Lower lobe of right lung (tissue), 2 donors: ENCODE measurements around the gene GPR137. TPM values are rescaled to one million over a fixed set of nuclear protein-coding genes. Genes with fewer than 3 reads are reported as not detected.

Experiments used
- ATAC-seq, 2 donors: fragments of 200-7000 bp; cut with Tn5 transposase; one replicate each; pipeline ENCODE4 v1.9.1; 2020 to 2022; ENCODE audit warnings: mild to moderate bottlenecking in 2 of 2, moderate library complexity in 2 of 2
- DNase-seq: peaks from one replicate; pipeline ENCODE4 v3.0.0-alpha.2; 2020
- H3K27ac ChIP-seq: fragments of 200-600 bp; one replicate; pipeline ENCODE4 v1.8.0; 2022
- H3K27me3 ChIP-seq: fragments of 200-600 bp; one replicate; pipeline ENCODE4 v1.8.0; 2022; ENCODE audit warnings: low read depth
- H3K36me3 ChIP-seq: fragments of 200-600 bp; one replicate; pipeline ENCODE4 v1.8.0; 2022; ENCODE audit warnings: mild to moderate bottlenecking
- H3K4me1 ChIP-seq: fragments of 200-600 bp; one replicate; pipeline ENCODE4 v1.8.0; 2022
- H3K4me3 ChIP-seq: fragments of 200-600 bp; one replicate; pipeline ENCODE4 v1.8.0; 2022; ENCODE audit warnings: mild to moderate bottlenecking
- H3K9me3 ChIP-seq: fragments of 200-600 bp; one replicate; pipeline ENCODE4 v1.8.0; 2022
- intact Hi-C: fragments of 100-400 bp; cut with DNase I; formaldehyde crosslinking; loops from one replicate; pipeline ENCODE4 v1.11.0; 2022
- total RNA-seq: library from RNA; stranded (reverse); fragmentation: NEBNext Ultra II Directional; extraction: Animal tissue kit (Norgen Biotek cat#: 25700); gene quantifications from one replicate; pipeline ENCODE4 v1.2.1, GENCODE V29; 2021
- TF ChIP-seq, protein P1 (sequence below): fragments of 200-600 bp; IDR thresholded peaks from one replicate; pipeline ENCODE4 v1.8.0; 2022; ENCODE audit warnings: antibody characterized with exemption, mild to moderate bottlenecking
- donor health status: DM: no; HTN: yes; CAD: no; lungs with severe emphysema.

Gene GPR137
- total RNA-seq, 1 donor from 2014 or later = 37.7 TPM

DNA sequence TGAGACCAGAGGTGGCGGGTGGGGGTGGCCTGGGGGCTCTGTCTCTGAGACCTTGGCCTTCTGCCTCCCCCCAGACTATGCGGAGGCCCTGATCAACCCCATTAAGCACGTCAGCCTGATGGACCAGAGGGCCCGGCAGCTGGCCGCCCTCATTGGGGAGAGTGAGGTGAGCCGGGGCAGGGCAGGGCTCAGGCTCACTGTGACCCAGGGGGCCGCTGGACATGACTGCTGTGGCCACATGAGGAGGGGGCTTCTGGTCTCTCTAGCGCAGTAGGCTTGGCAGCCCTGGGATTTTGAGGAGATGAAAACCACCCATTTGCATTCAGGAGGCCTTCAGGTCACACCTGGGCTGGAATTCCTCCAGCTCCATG, 21.7 kb upstream of the GPR137 start:
- Histone ChIP-seq H3K4me1 (peaks cover 21% of the 10 kb centered on the region), H3K36me3 (peaks cover 79% of the 10 kb centered on the region), H3K4me3 (no peak overlapping the region), H3K27me3 (no peaks in the 10 kb centered on the region), H3K9me3 (no peaks in the 10 kb centered on the region), H3K27ac (no peak overlapping the region)
- DNase-seq (no peak), ATAC-seq (no peak)
- TF ChIP-seq, protein P1, sequence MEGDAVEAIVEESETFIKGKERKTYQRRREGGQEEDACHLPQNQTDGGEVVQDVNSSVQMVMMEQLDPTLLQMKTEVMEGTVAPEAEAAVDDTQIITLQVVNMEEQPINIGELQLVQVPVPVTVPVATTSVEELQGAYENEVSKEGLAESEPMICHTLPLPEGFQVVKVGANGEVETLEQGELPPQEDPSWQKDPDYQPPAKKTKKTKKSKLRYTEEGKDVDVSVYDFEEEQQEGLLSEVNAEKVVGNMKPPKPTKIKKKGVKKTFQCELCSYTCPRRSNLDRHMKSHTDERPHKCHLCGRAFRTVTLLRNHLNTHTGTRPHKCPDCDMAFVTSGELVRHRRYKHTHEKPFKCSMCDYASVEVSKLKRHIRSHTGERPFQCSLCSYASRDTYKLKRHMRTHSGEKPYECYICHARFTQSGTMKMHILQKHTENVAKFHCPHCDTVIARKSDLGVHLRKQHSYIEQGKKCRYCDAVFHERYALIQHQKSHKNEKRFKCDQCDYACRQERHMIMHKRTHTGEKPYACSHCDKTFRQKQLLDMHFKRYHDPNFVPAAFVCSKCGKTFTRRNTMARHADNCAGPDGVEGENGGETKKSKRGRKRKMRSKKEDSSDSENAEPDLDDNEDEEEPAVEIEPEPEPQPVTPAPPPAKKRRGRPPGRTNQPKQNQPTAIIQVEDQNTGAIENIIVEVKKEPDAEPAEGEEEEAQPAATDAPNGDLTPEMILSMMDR = no peak
- intact Hi-C loops = no loop called here

DNA sequence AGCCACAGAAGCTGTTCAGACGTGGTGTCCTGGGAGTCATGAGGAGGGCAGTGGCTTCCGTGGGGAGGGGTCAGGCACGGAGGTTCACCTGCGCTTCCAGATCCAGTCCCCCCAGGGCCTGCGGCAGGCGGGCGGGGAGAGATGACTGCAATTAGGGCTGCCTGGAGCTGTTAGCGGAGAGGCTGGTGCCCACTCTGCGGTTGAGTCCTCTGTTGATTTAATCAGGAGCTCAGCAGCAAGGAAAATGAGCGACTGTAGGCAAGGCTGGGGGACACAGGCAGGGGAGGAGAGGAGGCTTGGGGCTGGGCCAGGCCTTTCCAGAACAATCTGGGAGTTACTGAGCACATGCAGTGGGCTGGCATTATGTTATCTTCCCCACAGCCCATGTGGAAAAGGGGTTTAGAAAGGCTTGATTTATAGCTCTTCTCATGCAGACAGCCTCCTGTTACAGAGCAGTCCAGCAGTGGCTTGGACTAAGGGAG, 21.2 kb upstream of the GPR137 start:
- Histone ChIP-seq H3K27ac (no peak overlapping the region), H3K36me3 (peaks cover 74% of the 10 kb centered on the region), H3K4me3 (no peak overlapping the region), H3K9me3 (no peaks in the 10 kb centered on the region), H3K27me3 (no peaks in the 10 kb centered on the region), H3K4me1 (peaks cover 25% of the 10 kb centered on the region)
- intact Hi-C loops = no loop called here
- TF ChIP-seq, protein P1 = no peak
- DNase-seq (no peak), ATAC-seq (no peak)

DNA sequence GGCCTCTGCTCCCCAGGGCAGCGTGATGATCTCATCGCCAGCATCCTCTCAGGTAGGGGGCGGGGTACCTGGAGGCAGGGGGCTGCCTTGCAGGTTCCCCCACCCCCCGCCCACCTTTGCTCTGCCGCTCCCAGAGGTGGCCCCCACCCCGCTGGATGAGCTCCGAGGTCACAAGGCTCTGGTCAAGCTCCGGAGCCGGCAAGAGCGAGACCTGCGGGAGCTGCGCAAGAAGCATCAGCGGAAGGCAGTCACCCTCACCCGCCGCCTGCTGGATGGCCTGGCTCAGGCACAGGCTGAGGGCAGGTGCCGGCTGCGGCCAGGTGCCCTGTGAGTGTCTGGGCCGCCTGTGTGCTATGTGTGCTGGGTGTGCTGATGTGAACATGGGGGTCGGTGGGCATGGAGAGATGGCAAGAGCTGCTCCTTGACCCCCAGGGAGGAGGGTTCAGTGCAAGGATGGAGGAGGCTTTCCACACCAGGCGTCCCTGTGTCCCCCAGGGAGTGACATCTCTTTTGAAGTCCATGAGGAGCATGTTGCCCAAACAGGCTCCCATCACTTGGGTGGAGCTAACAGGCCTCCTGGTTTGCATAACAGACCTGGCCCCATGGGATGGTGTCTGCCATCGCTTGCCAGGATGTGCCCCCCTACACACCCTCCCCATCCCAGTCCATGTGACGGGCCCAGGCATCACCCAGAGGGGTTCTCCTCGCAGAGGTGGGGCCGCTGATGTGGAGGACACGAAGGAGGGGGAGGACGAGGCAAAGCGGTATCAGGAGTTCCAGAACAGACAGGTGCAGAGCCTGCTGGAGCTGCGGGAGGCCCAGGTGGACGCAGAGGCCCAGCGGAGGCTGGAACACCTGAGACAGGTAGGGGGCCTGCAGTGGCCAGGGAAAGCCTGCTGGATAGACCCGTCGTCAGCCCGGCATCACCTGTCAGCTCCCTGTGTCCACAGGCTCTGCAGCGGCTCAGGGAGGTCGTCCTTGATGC, 20.2 kb upstream of the GPR137 start:
- Histone ChIP-seq H3K27ac (no peak overlapping the region), H3K27me3 (no peaks in the 10 kb centered on the region), H3K36me3 (peaks cover 65% of the 10 kb centered on the region), H3K4me1 (peaks cover 25% of the 10 kb centered on the region), H3K9me3 (no peaks in the 10 kb centered on the region), H3K4me3 (no peak overlapping the region)
- TF ChIP-seq, protein P1 = no peak
- intact Hi-C loops = no loop called here
- no peak for ATAC-seq
- no peak for DNase-seq

DNA sequence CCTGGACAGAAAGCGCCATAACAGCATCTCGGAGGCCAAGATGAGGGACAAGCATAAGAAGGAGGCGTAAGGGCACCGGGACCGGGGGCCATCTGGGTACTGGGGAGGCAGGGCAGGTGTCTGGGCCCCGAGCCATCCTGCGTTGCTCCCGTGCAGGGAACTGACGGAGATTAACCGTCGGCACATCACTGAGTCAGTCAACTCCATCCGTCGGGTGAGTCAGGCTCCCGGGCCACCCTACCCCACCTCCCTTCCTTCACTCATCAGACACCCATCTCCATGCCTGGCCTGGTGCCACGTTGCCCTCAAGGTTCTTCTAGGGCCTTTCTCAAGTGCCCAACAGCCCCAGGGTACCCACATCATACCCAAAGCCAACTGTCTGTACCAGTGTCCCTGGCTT, 19.3 kb upstream of the GPR137 start:
- ATAC-seq (no peak), DNase-seq (no peak)
- Histone ChIP-seq H3K9me3 (no peaks in the 10 kb centered on the region), H3K27ac (no peak overlapping the region), H3K4me3 (no peak overlapping the region), H3K36me3 (peaks cover 60% of the 10 kb centered on the region), H3K4me1 (peaks cover 25% of the 10 kb centered on the region), H3K27me3 (no peaks in the 10 kb centered on the region)
- TF ChIP-seq, protein P1 = no peak
- intact Hi-C loops = no loop called here

DNA sequence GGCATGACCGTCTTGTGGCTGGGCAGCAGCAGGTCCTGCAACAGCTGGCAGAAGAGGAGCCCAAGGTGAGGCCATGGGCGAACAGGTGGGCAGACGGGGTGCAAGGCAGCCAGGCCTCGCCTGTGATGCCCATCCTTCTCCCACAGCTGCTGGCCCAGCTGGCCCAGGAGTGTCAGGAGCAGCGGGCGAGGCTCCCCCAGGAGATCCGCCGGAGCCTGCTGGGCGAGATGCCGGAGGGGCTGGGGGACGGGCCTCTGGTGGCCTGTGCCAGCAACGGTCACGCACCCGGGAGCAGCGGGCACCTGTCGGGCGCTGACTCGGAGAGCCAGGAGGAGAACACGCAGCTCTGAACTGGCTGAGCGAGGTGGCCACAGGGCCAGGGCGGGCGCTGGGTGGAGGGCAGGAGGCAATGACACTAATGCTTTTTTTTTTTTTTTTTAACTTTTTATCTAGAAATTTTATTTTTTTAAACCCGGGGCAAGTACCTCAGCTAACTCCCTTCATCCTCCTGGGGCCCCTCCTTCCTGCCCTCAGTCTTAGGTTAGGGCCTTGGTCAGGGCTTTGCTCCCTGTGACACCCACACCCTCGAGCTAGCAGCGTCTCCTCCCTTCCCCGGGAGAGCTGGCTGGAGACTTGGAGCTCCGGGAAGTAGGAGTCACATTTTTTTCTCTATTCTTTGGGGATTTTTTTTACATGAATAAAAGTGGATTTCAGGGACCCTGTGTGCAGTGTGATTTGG, 18.3 kb upstream of the GPR137 start:
- Histone ChIP-seq H3K36me3 (peaks cover 50% of the 10 kb centered on the region), H3K4me1 (peaks cover 35% of the 10 kb centered on the region), H3K27ac (peak overlapping the region; percentile 99), H3K27me3 (no peaks in the 10 kb centered on the region), H3K9me3 (no peaks in the 10 kb centered on the region), H3K4me3 (peak overlapping the region; percentile 95)
- ATAC-seq (no peak), DNase-seq (no peak)
- TF ChIP-seq, protein P1 = no peak
- intact Hi-C loops = no loop called here
